Neural cell (in vitro differentiated cells): ENCODE results near the gene FXN. TPM values are rescaled to one million over a fixed set of nuclear protein-coding genes. Genes with fewer than 3 reads are reported as not detected.

Source experiments
- H2AFZ ChIP-seq: fragments of 200-600, 300-800 bp; sonication (generic), shearing (Covaris generic); 2 replicates; pipeline ENCODE4 v1.6.0; 2014; ENCODE audit warnings: low read depth, mild to moderate bottlenecking, antibody characterized with exemption, low read length, moderate library complexity
- H3F3A ChIP-seq: fragments of 200-600 bp; shearing (Covaris generic); 2 replicates; pipeline ENCODE4 v1.6.1; 2016; ENCODE audit warnings: mild to moderate bottlenecking, moderate library complexity, mixed read lengths, antibody characterized with exemption, low read length; ENCODE audit not compliant: insufficient read depth, poor library complexity, severe bottlenecking
- H3K27ac ChIP-seq: fragments of 200-600, 300-800 bp; sonication (generic), shearing (Covaris generic); 2 replicates; pipeline ENCODE4 v1.5.1; 2014; ENCODE audit warnings: mild to moderate bottlenecking, low read length, moderate library complexity
- H3K27me3 ChIP-seq: fragments of 300-800, 200-600 bp; sonication (generic), shearing (Covaris generic); 2 replicates; pipeline ENCODE4 v1.6.0; 2014; ENCODE audit warnings: mild to moderate bottlenecking, low read depth, low read length, moderate library complexity; ENCODE audit not compliant: insufficient read depth
- H3K36me3 ChIP-seq: fragments of 300-800, 200-600 bp; sonication (generic), shearing (Covaris generic); 2 replicates; pipeline ENCODE4 v1.5.1; 2014; ENCODE audit warnings: mild to moderate bottlenecking, antibody characterized with exemption, low read length, moderate library complexity; ENCODE audit not compliant: insufficient read depth
- H3K4me2 ChIP-seq: fragments of 300-800, 200-600 bp; sonication (generic), shearing (Covaris generic); 2 replicates; pipeline ENCODE4 v1.6.0; 2014; ENCODE audit warnings: mild to moderate bottlenecking, low read length
- H3K4me3 ChIP-seq: fragments of 300-800, 200-600 bp; sonication (generic), shearing (Covaris generic); 2 replicates; pipeline ENCODE4 v1.5.1; 2014; ENCODE audit warnings: mild to moderate bottlenecking, low read length, moderate library complexity
- H3K79me2 ChIP-seq: fragments of 200-600 bp; shearing (Covaris generic); replicated peaks from 2 replicates; pipeline ENCODE4 v1.6.0; 2014; ENCODE audit warnings: mild to moderate bottlenecking, low read length, moderate library complexity; ENCODE audit not compliant: insufficient read depth
- H3K9ac ChIP-seq: fragments of 300-800, 200-600 bp; sonication (generic), shearing (Covaris generic); 2 replicates; pipeline ENCODE4 v1.6.1; 2016; ENCODE audit warnings: mild to moderate bottlenecking, low read length, mixed read lengths
- H3K9me2 ChIP-seq: fragments of 200-600 bp; shearing (Covaris generic); 2 replicates; pipeline ENCODE4 v1.6.1; 2016; ENCODE audit warnings: mild to moderate bottlenecking, low read length, mixed read lengths; ENCODE audit not compliant: insufficient read depth
- H3K9me3 ChIP-seq: fragments of 200-600, 300-800 bp; sonication (generic), shearing (Covaris generic); 2 replicates; pipeline ENCODE4 v1.6.1; 2016; ENCODE audit warnings: mild to moderate bottlenecking, mixed run types, low read length, moderate library complexity, mixed read lengths
- H4K20me1 ChIP-seq: fragments of 200-600 bp; shearing (Covaris generic); 2 replicates; pipeline ENCODE4 v1.6.1; 2016; ENCODE audit warnings: mild to moderate bottlenecking, mixed run types; ENCODE audit not compliant: insufficient read depth
- CTCF ChIP-seq: fragments of 450-650 bp; IDR thresholded peaks from 2 replicates; pipeline ENCODE4 v1.5.1; 2014; ENCODE audit warnings: antibody characterized with exemption, mild to moderate bottlenecking, moderate library complexity; ENCODE audit not compliant: poor library complexity, severe bottlenecking
- EP300 ChIP-seq: fragments of 450-650 bp; conservative IDR thresholded peaks from 2 replicates; pipeline ENCODE4 v1.6.1; 2014; ENCODE audit warnings: antibody characterized with exemption, mild to moderate bottlenecking, moderate library complexity; ENCODE audit not compliant: poor library complexity, severe bottlenecking
- EZH2 ChIP-seq: fragments of 200-600, 300-800 bp; shearing (Covaris generic), sonication (generic); IDR thresholded peaks from 2 replicates; pipeline ENCODE4 v1.6.1; 2014; ENCODE audit warnings: antibody characterized with exemption, low read length, borderline replicate concordance, mild to moderate bottlenecking; ENCODE audit not compliant: insufficient read depth, poor library complexity, severe bottlenecking
- MXI1 ChIP-seq: fragments of 450-650 bp; conservative IDR thresholded peaks from 2 replicates; pipeline ENCODE4 v1.6.1; 2014; ENCODE audit warnings: antibody characterized with exemption, mild to moderate bottlenecking; ENCODE audit not compliant: poor library complexity, severe bottlenecking
- POLR2AphosphoS5 ChIP-seq: IDR thresholded peaks from 2 replicates; pipeline ENCODE4 v1.6.1; 2012
- RAD21 ChIP-seq: fragments of 450-650 bp; conservative IDR thresholded peaks from 2 replicates; pipeline ENCODE4 v1.6.1; 2014; ENCODE audit warnings: antibody characterized with exemption, mild to moderate bottlenecking, moderate library complexity
- REST ChIP-seq: IDR thresholded peaks from 2 replicates; pipeline ENCODE4 v1.6.1; 2012; ENCODE audit warnings: borderline replicate concordance
- SMC3 ChIP-seq: fragments of 450-650 bp; conservative IDR thresholded peaks from 2 replicates; pipeline ENCODE4 v1.6.1; 2014; ENCODE audit warnings: antibody characterized with exemption, mild to moderate bottlenecking, moderate library complexity; ENCODE audit not compliant: poor library complexity
- TAF1 ChIP-seq: IDR thresholded peaks from 2 replicates; pipeline ENCODE4 v1.6.1; 2012; ENCODE audit warnings: low read depth
- polyA plus RNA-seq: library from polyadenylated mRNA; depleted of rRNA; stranded (reverse); fragments of >200 nt; gene quantifications from 2 replicates; pipeline ENCODE4 v1.2.3, GENCODE V29; 2014

FXN gene
- polyA plus RNA-seq, 1 donor from 2014 or later, result 3.5 TPM

GRCh38 chr9:69086312-69086711 lies 50.8 kb downstream of the FXN start:
- no peaks in the 10 kb centered on the region for H3K27me3 ChIP-seq
- no peak overlapping the region for H3K4me2 ChIP-seq
- no peak overlapping the region for H3K4me3 ChIP-seq
- no peak overlapping the region for H3K9ac ChIP-seq
- H4K20me1 ChIP-seq, result no peaks in the 10 kb centered on the region
- no peak for TF ChIP-seq EZH2
- TF ChIP-seq EP300, result no peak
- no peak for TF ChIP-seq REST
- no peak for TF ChIP-seq MXI1
- no peak for TF ChIP-seq SMC3
- TF ChIP-seq RAD21, result no peak
- no peak for TF ChIP-seq TAF1
- H3K36me3 ChIP-seq, result no peaks in the 10 kb centered on the region
- no peak overlapping the region for H2AFZ ChIP-seq
- no peak overlapping the region for H3K27ac ChIP-seq
- no peaks in the 10 kb centered on the region for H3K9me3 ChIP-seq
- no peaks in the 10 kb centered on the region for H3F3A ChIP-seq
- H3K79me2 ChIP-seq, result no peaks in the 10 kb centered on the region
- H3K9me2 ChIP-seq, result no peaks in the 10 kb centered on the region

GRCh38 chr9:69086769-69087168 lies 51.2 kb downstream of the FXN start:
- Histone ChIP-seq H3F3A (no peaks in the 10 kb centered on the region), H3K27me3 (no peaks in the 10 kb centered on the region), H4K20me1 (no peaks in the 10 kb centered on the region), H3K4me3 (no peak overlapping the region), H3K79me2 (no peaks in the 10 kb centered on the region), H2AFZ (no peak overlapping the region), H3K36me3 (no peaks in the 10 kb centered on the region), H3K4me2 (no peak overlapping the region), H3K9ac (no peak overlapping the region), H3K27ac (no peak overlapping the region), H3K9me2 (no peaks in the 10 kb centered on the region), H3K9me3 (no peaks in the 10 kb centered on the region)
- TF ChIP-seq REST (no peak), MXI1 (no peak), TAF1 (no peak), POLR2AphosphoS5 (no peak), EP300 (no peak), CTCF (no peak), RAD21 (no peak)
